GM19463 (cell line): ENCODE measurements around the gene ADPGK.
"Not testable (repeated sequence)": the region's sequence is repeated elsewhere in the genome, so short reads cannot be mapped to it uniquely, and the experiment has no call there.

Experiments used
- ATAC-seq: cut with Tn5 transposase; IDR thresholded peaks from one replicate; pipeline ENCODE4 v1.9.1; 2021; ENCODE audit warnings: mild to moderate bottlenecking, moderate library complexity; ENCODE audit not compliant: unreplicated experiment

ADPGK gene

DNA sequence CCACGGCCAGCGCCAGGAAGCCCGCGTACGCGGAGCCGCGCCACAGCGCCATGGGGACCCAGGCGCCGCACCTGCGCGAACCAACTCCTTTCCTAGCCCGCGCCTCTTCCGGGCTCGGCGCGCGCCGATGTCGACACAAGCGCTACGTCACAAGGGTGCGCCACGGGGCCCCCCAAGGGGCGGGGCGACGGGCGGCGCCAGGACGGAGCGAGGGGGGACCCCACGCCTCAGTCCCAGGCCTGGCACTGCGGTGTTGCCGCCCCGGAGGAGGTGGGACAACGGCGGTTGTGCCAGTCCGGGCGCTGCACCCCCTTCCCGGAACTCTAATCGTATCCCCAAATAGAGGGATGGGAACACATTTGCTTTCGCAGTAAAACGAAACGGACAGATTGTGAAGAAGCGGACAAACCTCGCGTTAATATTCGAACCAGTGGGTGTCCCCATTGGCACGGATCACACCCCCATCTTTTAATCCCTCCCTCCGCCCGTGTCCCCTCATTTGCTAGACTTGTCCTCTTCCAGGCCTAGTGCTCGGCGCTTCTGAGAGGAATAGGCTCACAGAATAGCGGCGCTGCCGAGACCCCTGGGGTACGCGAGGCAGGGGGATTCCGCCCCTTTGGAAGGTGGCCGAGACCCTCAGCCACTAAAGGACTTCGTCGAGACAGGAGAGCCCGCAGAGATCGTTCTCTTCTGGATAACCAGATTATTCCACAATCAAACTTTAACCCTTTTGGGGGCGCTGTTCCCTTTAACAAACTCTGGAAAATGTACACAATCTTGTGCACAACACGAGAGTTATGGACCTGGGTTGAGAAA lies at the start of gene ADPGK:
Gene ADPGK (minus strand): TSS at position 119 of the 816 bp plus-strand sequence. CDS start 67 bp downstream, at position 52.
- ATAC-seq, result peak; percentile 67

GRCh38 chr15:72827226-72827625 lies 43.7 kb upstream of the ADPGK start:
- ATAC-seq, result no peak

DNA sequence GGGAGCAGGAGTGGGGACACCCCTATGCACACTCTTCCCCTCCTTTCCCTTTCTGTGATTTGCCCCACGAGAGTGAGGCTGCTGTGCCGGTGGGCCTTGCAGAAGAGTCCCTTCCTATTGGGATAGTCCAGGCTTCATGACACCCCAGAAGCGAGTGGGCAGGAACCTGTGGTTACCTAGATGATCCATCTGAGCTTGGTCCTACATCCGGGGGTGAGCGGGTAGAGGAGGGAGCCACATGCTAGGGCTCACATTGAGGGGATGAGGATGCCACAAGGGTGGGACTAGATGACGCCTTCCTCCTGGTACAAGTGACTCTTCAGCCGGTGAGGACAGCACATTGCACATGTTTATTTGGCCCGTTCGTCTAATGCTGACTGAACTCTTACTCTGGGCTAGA lies 43.1 kb upstream of the ADPGK start:
- ATAC-seq, result no peak

GRCh38 chr15:72825829-72826228 lies 42.3 kb upstream of the ADPGK start:
- ATAC-seq, result no peak

DNA sequence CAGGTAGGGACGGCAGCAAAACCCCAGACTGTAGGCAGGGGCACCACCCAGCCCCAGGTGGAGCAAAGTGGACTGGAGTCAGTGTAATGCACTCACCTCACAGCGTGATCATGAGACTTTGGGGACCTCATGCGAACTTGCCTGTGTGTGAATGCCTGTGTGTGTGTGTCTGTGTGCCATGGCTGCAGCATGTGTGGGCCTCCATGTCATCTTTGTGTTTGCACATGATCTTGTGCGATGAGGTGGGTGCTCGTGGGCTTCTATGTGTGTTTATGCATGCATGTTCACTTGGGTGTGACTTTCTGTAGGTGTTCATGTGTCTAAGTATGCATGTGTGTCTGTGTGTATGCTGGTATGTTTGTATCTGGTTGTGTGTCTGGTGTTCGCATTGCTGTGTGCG lies 41.2 kb upstream of the ADPGK start:
- ATAC-seq, result no peak

GRCh38 chr15:72824112-72824511 lies 40.6 kb upstream of the ADPGK start:
- ATAC-seq, result no peak

DNA sequence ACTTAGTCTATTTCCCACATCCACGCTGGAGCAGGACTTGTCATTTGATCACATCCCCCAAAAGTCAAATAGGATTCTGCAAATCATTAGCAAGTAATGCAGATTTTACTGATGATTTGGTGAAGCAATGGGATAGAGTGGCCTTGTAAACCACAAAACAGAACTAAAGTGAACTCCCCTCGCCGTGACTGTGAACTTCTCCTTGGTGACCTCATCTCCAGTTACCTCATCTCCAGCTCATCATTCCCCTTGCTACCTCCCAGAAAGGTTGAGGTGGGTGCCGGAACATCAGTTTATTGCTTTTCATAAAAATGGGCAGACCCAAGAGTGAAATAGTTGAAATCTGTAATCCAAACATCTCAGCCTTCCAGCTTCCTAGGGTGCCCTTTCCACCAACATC lies 36.7 kb upstream of the ADPGK start:
- no peak for ATAC-seq

- no peak for ATAC-seq
Measured at GRCh38 chr15:72818632-72819031, 35.1 kb upstream of the ADPGK start.

DNA sequence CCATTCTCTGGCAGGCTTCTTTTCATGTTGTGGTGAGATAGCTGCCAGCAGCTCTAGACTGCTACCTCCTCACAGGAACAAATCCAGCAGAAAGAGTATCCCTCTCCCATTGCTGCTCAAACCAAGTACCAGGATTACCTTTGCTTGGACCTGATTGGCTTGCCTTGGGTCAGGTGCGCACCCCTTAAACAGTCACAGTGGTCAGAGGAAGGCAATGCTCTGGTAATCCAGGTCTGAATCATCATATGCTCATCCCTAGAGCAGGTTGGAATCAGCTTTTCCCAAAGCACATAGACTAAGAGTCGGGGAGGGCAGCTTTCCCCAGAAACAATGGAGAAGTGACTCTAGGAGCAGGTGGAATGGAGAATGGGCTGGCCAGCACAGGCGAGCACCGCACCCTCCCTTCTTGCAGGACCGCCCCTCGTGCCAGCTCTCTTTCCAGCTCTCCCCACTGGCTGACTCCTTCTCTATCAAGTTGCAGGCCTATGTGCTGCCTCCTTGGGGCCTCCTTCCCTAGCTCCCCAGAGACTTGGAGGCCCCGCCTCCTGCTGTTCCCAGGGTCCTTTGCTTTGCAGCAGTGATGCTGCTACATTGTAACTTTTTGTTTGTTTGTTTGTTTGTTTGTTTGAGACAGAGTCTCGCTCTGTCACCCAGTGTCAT lies 29.9 kb upstream of the ADPGK start:
- no peak for ATAC-seq

GRCh38 chr15:72809329-72809728 lies 25.8 kb upstream of the ADPGK start:
- no peak for ATAC-seq

- ATAC-seq, result not testable (repeated sequence)
Measured at GRCh38 chr15:72807346-72807745, 23.8 kb upstream of the ADPGK start.

DNA sequence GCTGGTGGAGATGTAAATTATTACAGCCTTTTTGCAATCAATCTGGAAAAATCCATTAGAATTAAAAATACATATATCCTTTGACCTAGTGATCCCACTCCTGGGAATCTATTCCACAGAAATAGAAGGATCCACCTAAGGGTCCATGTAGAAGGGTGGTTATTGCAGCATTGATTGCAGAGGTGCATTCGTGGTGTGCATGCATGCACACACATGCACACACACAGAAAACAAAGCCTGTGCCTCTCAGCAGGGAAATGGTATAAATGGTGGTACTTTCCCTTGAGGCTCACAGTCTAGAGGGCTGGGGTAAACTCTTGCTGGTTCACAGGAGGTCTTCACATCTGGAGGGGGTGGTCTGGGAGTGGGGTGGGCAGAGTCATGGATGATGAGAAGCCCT lies 19.4 kb upstream of the ADPGK start:
- no peak for ATAC-seq

DNA sequence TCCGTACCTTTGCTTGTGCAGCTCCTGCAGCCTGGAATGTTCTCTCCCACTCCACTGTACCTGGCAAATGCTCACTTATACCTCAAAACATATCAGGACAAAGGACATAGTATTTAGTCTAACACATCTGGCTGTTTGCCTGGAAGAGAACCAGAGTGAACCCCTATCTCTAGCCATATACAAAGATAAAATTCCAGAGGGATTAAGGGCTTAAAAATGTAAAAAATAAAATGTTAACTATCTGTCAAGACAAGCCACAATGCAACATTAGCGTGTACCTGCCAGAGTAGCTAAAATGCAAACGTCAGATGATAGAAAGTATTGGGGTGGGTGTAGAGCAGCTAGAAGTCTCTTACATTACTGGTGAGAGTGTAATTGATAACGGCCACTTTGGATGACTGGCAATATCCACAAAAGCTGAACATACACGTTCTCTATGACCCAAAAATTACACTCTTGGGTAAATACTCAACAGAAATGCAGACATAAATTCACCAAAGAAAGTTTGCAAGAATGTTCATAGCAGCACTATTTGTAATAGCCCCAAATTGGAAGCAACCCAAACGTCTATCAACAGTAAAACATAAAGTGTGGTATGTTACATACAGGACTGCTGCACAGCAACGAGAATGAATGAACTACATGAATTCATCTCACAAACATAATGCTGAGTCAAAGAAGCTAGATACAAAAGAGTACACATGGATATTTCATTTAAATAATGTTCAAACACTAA lies 18.2 kb upstream of the ADPGK start:
- no peak for ATAC-seq

- no peak for ATAC-seq
Measured at GRCh38 chr15:72800833-72801481, 17.4 kb upstream of the ADPGK start.

DNA sequence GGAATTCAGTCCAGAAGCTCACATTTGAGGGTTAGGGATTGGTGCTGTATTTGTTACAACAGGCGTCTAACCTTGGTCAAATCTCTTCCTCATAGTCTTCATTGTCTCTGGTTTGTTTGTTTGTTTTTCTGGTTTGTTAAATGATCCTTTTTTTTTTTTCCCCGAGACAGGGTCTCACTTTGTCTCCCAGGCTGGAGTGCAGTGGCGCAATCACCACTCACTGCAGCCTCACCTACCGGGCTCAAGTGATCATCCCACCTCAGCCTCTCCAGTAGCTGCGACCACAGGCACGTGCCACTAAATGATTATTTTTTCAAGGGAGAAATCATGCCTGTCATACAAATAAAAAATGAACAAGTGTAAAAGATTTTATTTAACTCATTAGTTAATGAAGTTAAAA lies 14.3 kb upstream of the ADPGK start:
- ATAC-seq, result no peak

DNA sequence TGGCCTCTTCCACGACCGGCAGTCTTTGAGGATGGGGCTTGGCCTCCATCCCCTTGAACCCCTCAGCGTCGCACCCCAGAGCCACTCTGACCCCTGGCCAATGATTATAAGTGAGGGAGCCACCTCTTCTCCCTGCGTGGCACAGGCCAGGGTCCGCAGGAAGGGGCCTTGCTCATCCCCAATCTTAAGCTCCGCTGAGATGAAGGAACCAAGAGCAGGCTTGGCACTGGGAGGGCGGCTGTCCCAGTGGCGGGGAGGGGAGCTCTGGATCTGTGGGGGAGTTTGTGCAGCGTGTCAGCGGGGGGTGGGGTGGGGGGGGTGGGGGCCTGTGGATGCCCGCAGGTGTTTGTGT lies 13.8 kb upstream of the ADPGK start:
- ATAC-seq, result no peak

DNA sequence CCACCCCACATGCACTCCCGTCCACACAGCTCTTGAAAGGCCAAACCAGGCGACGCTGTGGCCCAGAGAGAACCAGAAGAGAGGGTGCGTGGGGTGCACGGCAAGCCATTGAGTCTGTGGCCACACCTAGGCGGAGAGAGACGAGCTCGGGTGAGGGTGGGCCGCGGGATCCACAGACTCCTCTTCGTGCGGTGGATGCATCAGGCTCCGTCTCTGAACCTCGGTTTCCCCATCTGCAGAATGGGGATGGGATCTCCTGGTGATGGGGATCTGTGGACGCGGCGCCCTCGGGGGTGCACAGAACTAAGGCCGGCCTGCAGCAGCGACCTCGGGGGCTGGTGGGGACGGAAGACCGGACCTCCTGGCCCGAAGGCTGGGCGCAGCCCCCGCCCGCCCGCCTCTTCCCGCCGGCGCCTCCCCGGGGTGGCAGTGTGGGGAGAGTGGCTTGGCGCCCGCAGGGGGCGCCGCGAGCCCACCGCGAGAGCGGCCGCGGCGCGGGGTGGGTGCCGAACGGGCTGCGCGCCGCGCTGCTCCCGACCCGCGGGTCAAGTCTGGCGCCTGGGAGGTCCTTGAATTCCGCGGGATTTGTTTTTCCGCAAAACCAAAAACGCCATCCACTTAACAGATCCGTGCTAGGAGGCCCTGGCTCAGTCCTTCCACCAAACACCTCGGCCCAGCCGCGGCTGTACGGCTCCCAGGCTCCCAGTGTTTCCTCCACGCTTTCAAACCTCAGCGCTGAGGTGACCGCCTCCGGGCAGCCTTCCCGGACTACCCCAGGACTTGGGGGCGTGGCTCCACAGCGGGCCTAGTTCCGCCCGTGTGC lies 13.2 kb upstream of the ADPGK start:
- ATAC-seq, result no peak

DNA sequence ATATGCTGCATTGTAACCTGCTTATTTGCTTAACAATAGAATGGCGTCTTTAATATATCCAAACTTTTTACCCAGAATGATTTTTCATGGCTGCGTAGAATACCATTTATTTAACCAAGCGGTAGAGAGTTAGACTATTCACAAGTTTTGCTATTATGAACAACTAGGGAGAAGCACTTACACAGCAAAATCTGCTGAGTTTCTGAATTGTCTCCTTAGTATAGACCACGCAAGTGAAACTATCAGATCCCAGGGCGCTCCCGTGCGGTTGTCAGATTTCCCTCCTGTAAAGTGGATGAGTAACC lies 12.6 kb upstream of the ADPGK start:
- ATAC-seq, result no peak

- no peak for ATAC-seq
Measured at GRCh38 chr15:72793766-72794660, 10.5 kb upstream of the ADPGK start.

- no peak for ATAC-seq
Measured at GRCh38 chr15:72792431-72792830, 8.9 kb upstream of the ADPGK start.
